ENCODE measurements around the gene F2R. TPM values are rescaled to one million over a fixed set of nuclear protein-coding genes. Genes with fewer than 3 reads are reported as not detected.
"Not testable (repeated sequence)": the region's sequence is repeated elsewhere in the genome, so short reads cannot be mapped to it uniquely, and the experiment has no call there.

The F2R gene
- total and polyA plus RNA-seq, 2 experiments from 2014 or later = 4.4 to 5.3 TPM

GRCh38 chr5:76754668-76755078 lies 38.7 kb downstream of the F2R start:
- Histone ChIP-seq H3K4me1 (ENCODE audit: insufficient read depth) (no peaks in the 10 kb centered on the region), H3K4me3 (no peak overlapping the region), H3K9me2 (ENCODE audit: insufficient read depth) (no peaks in the 10 kb centered on the region), H3K4me2 (ENCODE audit: unreplicated experiment) (no peak overlapping the region), H3K36me3 (ENCODE audit: low read depth) (no peaks in the 10 kb centered on the region), H3K9ac (no peak overlapping the region), H3K79me2 (ENCODE audit: insufficient read depth) (no peaks in the 10 kb centered on the region), H2AFZ (no peak overlapping the region), H3K9me3 (ENCODE audit: low read depth) (no peaks in the 10 kb centered on the region), H3K27me3 (replicated peaks; ENCODE audit: insufficient read depth) (0 out of 2 replicates have a peak, but pooled peaks cover 14% of the 10 kb centered on the region), H4K20me1 (ENCODE audit: insufficient read depth) (no peaks in the 10 kb centered on the region), H3F3A (ENCODE audit: insufficient read depth) (no peaks in the 10 kb centered on the region), H3K27ac (no peak overlapping the region)
- no peak for DNase-seq
- no peak for TF ChIP-seq EZH2phosphoT487 (IDR thresholded peaks at IDR 0.05; ENCODE audit: insufficient read depth, low read depth)
- no peak for TF ChIP-seq EZH2 (IDR thresholded peaks at IDR 0.05; ENCODE audit: insufficient read depth, poor library complexity, severe bottlenecking)
- 68 to 71% methylated on average over 3 of the region's 3 CpGs for WGBS, 2 experiments (ENCODE audit: low coverage in 1 of 2, low lambda C conversion rate in 2 of 2, missing lambda C conversion rate in 2 of 2)
- in situ Hi-C loops (cut with MboI) = no loop called here

- in situ Hi-C loops (cut with MboI) = no loop called here
- Histone ChIP-seq H3F3A (ENCODE audit: insufficient read depth) (no peaks in the 10 kb centered on the region), H3K9me2 (ENCODE audit: insufficient read depth) (no peaks in the 10 kb centered on the region), H3K79me2 (ENCODE audit: insufficient read depth) (no peaks in the 10 kb centered on the region), H3K27me3 (replicated peaks; ENCODE audit: insufficient read depth) (peaks cover 14% of the 10 kb centered on the region; the same call in 1 of the 2 replicates), H3K4me1 (ENCODE audit: insufficient read depth) (no peaks in the 10 kb centered on the region), H3K27ac (no peak overlapping the region), H3K4me3 (no peak overlapping the region), H3K36me3 (ENCODE audit: low read depth) (no peaks in the 10 kb centered on the region), H3K9ac (no peak overlapping the region), H3K9me3 (ENCODE audit: low read depth) (no peaks in the 10 kb centered on the region), H3K4me2 (ENCODE audit: unreplicated experiment) (no peak overlapping the region), H2AFZ (no peak overlapping the region), H4K20me1 (ENCODE audit: insufficient read depth) (no peaks in the 10 kb centered on the region)
- TF ChIP-seq EZH2phosphoT487 (IDR thresholded peaks at IDR 0.05; ENCODE audit: insufficient read depth, low read depth) (no peak), EZH2 (IDR thresholded peaks at IDR 0.05; ENCODE audit: insufficient read depth, poor library complexity, severe bottlenecking) (no peak)
- no peak for DNase-seq
- 89 to 90% methylated on average over 11 of the region's 11 CpGs for WGBS, 2 experiments (ENCODE audit: low coverage in 1 of 2, low lambda C conversion rate in 2 of 2, missing lambda C conversion rate in 2 of 2)
These were observed 40.1 kb downstream of the F2R start for GRCh38 chr5:76755779-76756637.

- H3K9me2 ChIP-seq (ENCODE audit: insufficient read depth) = no peaks in the 10 kb centered on the region
- TF ChIP-seq EZH2phosphoT487 (IDR thresholded peaks at IDR 0.05; ENCODE audit: insufficient read depth, low read depth) = no peak
- no peak overlapping the region for H3K4me2 ChIP-seq (ENCODE audit: unreplicated experiment)
- no peak overlapping the region for H2AFZ ChIP-seq
- no peaks in the 10 kb centered on the region for H3K9me3 ChIP-seq (ENCODE audit: low read depth)
- no peaks in the 10 kb centered on the region for H3K36me3 ChIP-seq (ENCODE audit: low read depth)
- in situ Hi-C loops (cut with MboI) = no loop called here
- no peaks in the 10 kb centered on the region for H4K20me1 ChIP-seq (ENCODE audit: insufficient read depth)
- H3K9ac ChIP-seq = no peak overlapping the region
- no peaks in the 10 kb centered on the region for H3K4me1 ChIP-seq (ENCODE audit: insufficient read depth)
- no peak overlapping the region for H3K27ac ChIP-seq
- no peaks in the 10 kb centered on the region for H3K79me2 ChIP-seq (ENCODE audit: insufficient read depth)
- 84 to 87% methylated on average over 4 of the region's 4 CpGs for WGBS, 2 experiments (ENCODE audit: low coverage in 1 of 2, low lambda C conversion rate in 2 of 2, missing lambda C conversion rate in 2 of 2)
- H3F3A ChIP-seq (ENCODE audit: insufficient read depth) = no peaks in the 10 kb centered on the region
- no peak overlapping the region for H3K4me3 ChIP-seq
- DNase-seq = no peak
- peaks cover 14% of the 10 kb centered on the region; the same call in 1 of the 2 replicates for H3K27me3 ChIP-seq (replicated peaks; ENCODE audit: insufficient read depth)
These were observed 41.1 kb downstream of the F2R start for GRCh38 chr5:76757049-76757448.

GRCh38 chr5:76761118-76761517 lies 45.2 kb downstream of the F2R start:
- H3K36me3 ChIP-seq (ENCODE audit: low read depth); H3F3A ChIP-seq (ENCODE audit: insufficient read depth); in situ Hi-C loops (cut with MboI); H4K20me1 ChIP-seq (ENCODE audit: insufficient read depth); H3K9me2 ChIP-seq (ENCODE audit: insufficient read depth); H2AFZ ChIP-seq; H3K4me2 ChIP-seq (ENCODE audit: unreplicated experiment); H3K4me1 ChIP-seq (ENCODE audit: insufficient read depth); H3K9ac ChIP-seq; H3K27me3 ChIP-seq (replicated peaks; ENCODE audit: insufficient read depth); H3K9me3 ChIP-seq (ENCODE audit: low read depth); H3K27ac ChIP-seq; DNase-seq; H3K4me3 ChIP-seq; H3K79me2 ChIP-seq (ENCODE audit: insufficient read depth): not testable (repeated sequence)
- 76 to 77% methylated on average over 9 of the region's 9 CpGs for WGBS, 2 experiments (ENCODE audit: low coverage in 1 of 2, low lambda C conversion rate in 2 of 2, missing lambda C conversion rate in 2 of 2)

Measured in GM23248 (cell line).